ENCODE data around the gene RUVBL1. TPM values are rescaled to one million over a fixed set of nuclear protein-coding genes. Genes with fewer than 3 reads are reported as not detected.
A peak's percentile ranks its signal among the peaks of the same experiment; 100 is the strongest.

RUVBL1 gene
- total and polyA plus RNA-seq, 10 of the 15 experiments (the other 5 are each of a cell fraction or from before 2014, with no cell fraction given), result 15.2 to 142 (median 84.2) TPM

- TF ChIP-seq FOS (IDR thresholded peaks at IDR 0.05; ENCODE audit: borderline replicate concordance, extremely low read depth, insufficient read length) (no peak), RAD21 (IDR thresholded peaks at IDR 0.05; ENCODE audit: insufficient read depth, low read depth, low read length) (peak; percentile 77), NFYA (IDR thresholded peaks at IDR 0.05; ENCODE audit: borderline replicate concordance, low read depth, low read length) (no peak), ETV6 (conservative IDR thresholded peaks at IDR 0.05 in 1 of 2, IDR thresholded peaks at IDR 0.05 in 1 of 2; ENCODE audit: borderline replicate concordance in 1 of 2, low read depth in 1 of 2) (no peak), HCFC1 (IDR thresholded peaks at IDR 0.05; ENCODE audit: low read length) (no peak), ZNF274 (IDR thresholded peaks at IDR 0.05; ENCODE audit: insufficient read depth, insufficient read length) (no peak), SMC3 (IDR thresholded peaks at IDR 0.05; ENCODE audit: borderline replicate concordance, low read length) (peak; percentile 85), IKZF2 (IDR thresholded peaks at IDR 0.05) (no peak), EGR1 (IDR thresholded peaks at IDR 0.05; ENCODE audit: borderline replicate concordance in 1 of 2, low read depth in 2 of 2, low read length in 2 of 2) (no peak), FOXK2 (IDR thresholded peaks at IDR 0.05) (no peak), HDAC2 (IDR thresholded peaks at IDR 0.05) (no peak), MEF2B (IDR thresholded peaks at IDR 0.05; ENCODE audit: partially characterized antibody, poor library complexity, severe bottlenecking) (no peak), NFXL1 (IDR thresholded peaks at IDR 0.05; ENCODE audit: borderline replicate concordance) (no peak), EP300 (IDR thresholded peaks at IDR 0.05; ENCODE audit: borderline replicate concordance in 1 of 2, control insufficient read depth in 1 of 2, low read depth in 2 of 2, low read length in 2 of 2) (no peak), IRF5 (IDR thresholded peaks at IDR 0.05; ENCODE audit: borderline replicate concordance) (no peak), ESRRA (IDR thresholded peaks at IDR 0.05; ENCODE audit: low read length) (0 out of 2 replicates have a peak, but pooled peaks have one; percentile 25), POLR2A (IDR thresholded peaks at IDR 0.05; ENCODE audit: low read depth, low read length) (no peak), HDGF (IDR thresholded peaks at IDR 0.05) (0 out of 2 replicates have a peak, but pooled peaks have one; percentile 57)
- TF ChIP-seq, protein P1, sequence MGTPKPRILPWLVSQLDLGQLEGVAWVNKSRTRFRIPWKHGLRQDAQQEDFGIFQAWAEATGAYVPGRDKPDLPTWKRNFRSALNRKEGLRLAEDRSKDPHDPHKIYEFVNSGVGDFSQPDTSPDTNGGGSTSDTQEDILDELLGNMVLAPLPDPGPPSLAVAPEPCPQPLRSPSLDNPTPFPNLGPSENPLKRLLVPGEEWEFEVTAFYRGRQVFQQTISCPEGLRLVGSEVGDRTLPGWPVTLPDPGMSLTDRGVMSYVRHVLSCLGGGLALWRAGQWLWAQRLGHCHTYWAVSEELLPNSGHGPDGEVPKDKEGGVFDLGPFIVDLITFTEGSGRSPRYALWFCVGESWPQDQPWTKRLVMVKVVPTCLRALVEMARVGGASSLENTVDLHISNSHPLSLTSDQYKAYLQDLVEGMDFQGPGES (IDR thresholded peaks at IDR 0.05), result no peak
- TF ChIP-seq, protein P2, sequence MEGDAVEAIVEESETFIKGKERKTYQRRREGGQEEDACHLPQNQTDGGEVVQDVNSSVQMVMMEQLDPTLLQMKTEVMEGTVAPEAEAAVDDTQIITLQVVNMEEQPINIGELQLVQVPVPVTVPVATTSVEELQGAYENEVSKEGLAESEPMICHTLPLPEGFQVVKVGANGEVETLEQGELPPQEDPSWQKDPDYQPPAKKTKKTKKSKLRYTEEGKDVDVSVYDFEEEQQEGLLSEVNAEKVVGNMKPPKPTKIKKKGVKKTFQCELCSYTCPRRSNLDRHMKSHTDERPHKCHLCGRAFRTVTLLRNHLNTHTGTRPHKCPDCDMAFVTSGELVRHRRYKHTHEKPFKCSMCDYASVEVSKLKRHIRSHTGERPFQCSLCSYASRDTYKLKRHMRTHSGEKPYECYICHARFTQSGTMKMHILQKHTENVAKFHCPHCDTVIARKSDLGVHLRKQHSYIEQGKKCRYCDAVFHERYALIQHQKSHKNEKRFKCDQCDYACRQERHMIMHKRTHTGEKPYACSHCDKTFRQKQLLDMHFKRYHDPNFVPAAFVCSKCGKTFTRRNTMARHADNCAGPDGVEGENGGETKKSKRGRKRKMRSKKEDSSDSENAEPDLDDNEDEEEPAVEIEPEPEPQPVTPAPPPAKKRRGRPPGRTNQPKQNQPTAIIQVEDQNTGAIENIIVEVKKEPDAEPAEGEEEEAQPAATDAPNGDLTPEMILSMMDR (IDR thresholded peaks at IDR 0.05 in 2 of 3, conservative IDR thresholded peaks at IDR 0.05 in 1 of 3; ENCODE audit: control insufficient read depth in 2 of 3, extremely low read depth in 1 of 3, insufficient read depth in 1 of 3, low read depth in 3 of 3, low read length in 3 of 3), result peak; percentile 83 to 93 (median 89)
- TF ChIP-seq, protein P3, sequence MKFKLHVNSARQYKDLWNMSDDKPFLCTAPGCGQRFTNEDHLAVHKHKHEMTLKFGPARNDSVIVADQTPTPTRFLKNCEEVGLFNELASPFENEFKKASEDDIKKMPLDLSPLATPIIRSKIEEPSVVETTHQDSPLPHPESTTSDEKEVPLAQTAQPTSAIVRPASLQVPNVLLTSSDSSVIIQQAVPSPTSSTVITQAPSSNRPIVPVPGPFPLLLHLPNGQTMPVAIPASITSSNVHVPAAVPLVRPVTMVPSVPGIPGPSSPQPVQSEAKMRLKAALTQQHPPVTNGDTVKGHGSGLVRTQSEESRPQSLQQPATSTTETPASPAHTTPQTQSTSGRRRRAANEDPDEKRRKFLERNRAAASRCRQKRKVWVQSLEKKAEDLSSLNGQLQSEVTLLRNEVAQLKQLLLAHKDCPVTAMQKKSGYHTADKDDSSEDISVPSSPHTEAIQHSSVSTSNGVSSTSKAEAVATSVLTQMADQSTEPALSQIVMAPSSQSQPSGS (IDR thresholded peaks at IDR 0.05; ENCODE audit: low read length), result no peak
- TF ChIP-seq, protein P4, sequence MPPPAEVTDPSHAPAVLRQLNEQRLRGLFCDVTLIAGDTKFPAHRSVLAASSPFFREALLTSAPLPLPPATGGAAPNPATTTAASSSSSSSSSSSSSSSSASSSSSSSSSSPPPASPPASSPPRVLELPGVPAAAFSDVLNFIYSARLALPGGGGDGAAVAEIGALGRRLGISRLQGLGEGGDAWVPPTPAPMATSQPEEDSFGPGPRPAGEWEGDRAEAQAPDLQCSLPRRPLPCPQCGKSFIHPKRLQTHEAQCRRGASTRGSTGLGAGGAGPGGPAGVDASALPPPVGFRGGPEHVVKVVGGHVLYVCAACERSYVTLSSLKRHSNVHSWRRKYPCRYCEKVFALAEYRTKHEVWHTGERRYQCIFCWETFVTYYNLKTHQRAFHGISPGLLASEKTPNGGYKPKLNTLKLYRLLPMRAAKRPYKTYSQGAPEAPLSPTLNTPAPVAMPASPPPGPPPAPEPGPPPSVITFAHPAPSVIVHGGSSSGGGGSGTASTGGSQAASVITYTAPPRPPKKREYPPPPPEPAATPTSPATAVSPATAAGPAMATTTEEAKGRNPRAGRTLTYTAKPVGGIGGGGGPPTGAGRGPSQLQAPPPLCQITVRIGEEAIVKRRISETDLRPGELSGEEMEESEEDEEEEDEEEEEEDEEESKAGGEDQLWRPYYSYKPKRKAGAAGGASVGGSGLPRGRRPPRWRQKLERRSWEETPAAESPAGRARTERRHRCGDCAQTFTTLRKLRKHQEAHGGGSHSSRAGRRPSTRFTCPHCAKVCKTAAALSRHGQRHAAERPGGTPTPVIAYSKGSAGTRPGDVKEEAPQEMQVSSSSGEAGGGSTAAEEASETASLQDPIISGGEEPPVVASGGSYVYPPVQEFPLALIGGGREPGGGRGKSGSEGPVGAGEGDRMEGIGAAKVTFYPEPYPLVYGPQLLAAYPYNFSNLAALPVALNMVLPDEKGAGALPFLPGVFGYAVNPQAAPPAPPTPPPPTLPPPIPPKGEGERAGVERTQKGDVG (CRISPR knock-in tag; IDR thresholded peaks at IDR 0.05), result no peak
Measured at GRCh38 chr3:128095222-128095703, 28.3 kb downstream of the RUVBL1 start (continued).
